GM23338 (cell line): ENCODE data around the gene VEPH1. TPM values are rescaled to one million over a fixed set of nuclear protein-coding genes. Genes with fewer than 3 reads are reported as not detected.

Experiments used
- ATAC-seq: fragments of 200-7000 bp; cut with Tn5 transposase; 3 replicates; pipeline ENCODE4 v1.9.1; 2020
- DNase-seq: peaks from one replicate; pipeline ENCODE4 v3.0.0-alpha.2; 2015; ENCODE audit warnings: low spot score
- H2AFZ ChIP-seq: fragments of 200-600 bp; sonication (generic); 2 replicates; pipeline ENCODE4 v1.8.0; 2016; ENCODE audit warnings: antibody characterized with exemption, mild to moderate bottlenecking, moderate library complexity
- H3F3A ChIP-seq: fragments of 200-600 bp; sonication (generic); replicated peaks from 2 replicates; pipeline ENCODE4 v1.8.0; 2017; ENCODE audit warnings: antibody characterized with exemption, mixed run types, low read depth
- H3K27ac ChIP-seq: fragments of 200-600 bp; sonication (generic); 2 replicates; pipeline ENCODE4 v1.6.1; 2016; ENCODE audit warnings: low read depth
- H3K27me3 ChIP-seq: fragments of 200-600 bp; sonication (generic); 2 replicates; pipeline ENCODE4 v1.8.0; 2016; ENCODE audit warnings: mild to moderate bottlenecking, mixed run types, moderate library complexity; ENCODE audit not compliant: insufficient read depth
- H3K36me3 ChIP-seq: fragments of 200-600 bp; sonication (generic); 2 replicates; pipeline ENCODE4 v1.8.0; 2016; ENCODE audit warnings: mild to moderate bottlenecking; ENCODE audit not compliant: insufficient read depth
- H3K4me1 ChIP-seq: fragments of 200-600 bp; sonication (generic); 2 replicates; pipeline ENCODE4 v1.8.0; 2016; ENCODE audit warnings: mild to moderate bottlenecking, moderate library complexity; ENCODE audit not compliant: insufficient read depth
- H3K4me2 ChIP-seq: fragments of 200-600 bp; sonication (generic); 2 replicates; pipeline ENCODE4 v1.7.1; 2017; ENCODE audit warnings: mixed run types
- H3K4me3 ChIP-seq: fragments of 200-600 bp; sonication (generic); 2 replicates; pipeline ENCODE4 v1.6.1; 2016; ENCODE audit warnings: mixed run types
- H3K79me2 ChIP-seq: fragments of 200-600 bp; sonication (generic); replicated peaks from 2 replicates; pipeline ENCODE4 v1.8.0; 2017; ENCODE audit warnings: mild to moderate bottlenecking; ENCODE audit not compliant: insufficient read depth
- H3K9me2 ChIP-seq: fragments of 200-600 bp; sonication (generic); 2 replicates; pipeline ENCODE4 v1.8.0; 2017; ENCODE audit not compliant: insufficient read depth
- H4K20me1 ChIP-seq: fragments of 200-600 bp; sonication (generic); replicated peaks from 2 replicates; pipeline ENCODE4 v1.8.0; 2017; ENCODE audit warnings: mild to moderate bottlenecking; ENCODE audit not compliant: insufficient read depth
- H3K27ac Mint-ChIP-seq: 2 replicates; pipeline ENCODE4 v1.8.0; 2020; ENCODE audit warnings: inconsistent platforms, mild to moderate bottlenecking, moderate library complexity, mixed read lengths
- H3K27me3 Mint-ChIP-seq: 3 replicates; pipeline ENCODE4 v1.8.0; 2022; ENCODE audit warnings: low read depth, mild to moderate bottlenecking, moderate library complexity, mixed read lengths, inconsistent platforms; ENCODE audit not compliant: insufficient read depth, poor library complexity
- H3K36me3 Mint-ChIP-seq: 3 replicates; pipeline ENCODE4 v1.8.0; 2021; ENCODE audit warnings: low read depth, mild to moderate bottlenecking, inconsistent platforms, moderate library complexity, mixed read lengths
- H3K4me1 Mint-ChIP-seq: 3 replicates; pipeline ENCODE4 v1.8.0; 2020; ENCODE audit warnings: mild to moderate bottlenecking, inconsistent platforms, mixed read lengths
- H3K4me3 Mint-ChIP-seq: 3 replicates; pipeline ENCODE4 v1.8.0; 2021; ENCODE audit warnings: moderate library complexity, mild to moderate bottlenecking, inconsistent platforms, mixed read lengths
- H3K9me3 Mint-ChIP-seq: 3 replicates; pipeline ENCODE4 v1.8.0; 2020; ENCODE audit warnings: moderate library complexity, mild to moderate bottlenecking, inconsistent platforms, mixed read lengths
- CREB1 ChIP-seq: fragments of 250-450 bp; sonication (Bioruptor Pico); IDR thresholded peaks from 2 replicates; pipeline ENCODE4 v1.5.0; 2020; ENCODE audit warnings: low read depth, mild to moderate bottlenecking, moderate library complexity
- CTCF ChIP-seq, 2 experiments: fragments of 200-600 bp in 1 of 2; sonication (generic) in 1 of 2; conservative IDR thresholded peaks; 2 replicates each; pipeline versions ENCODE4 v1.5.1 to v1.6.1; 2016 to 2017; ENCODE audit warnings: antibody characterized with exemption in 2 of 2, low read depth in 2 of 2, mild to moderate bottlenecking in 2 of 2, moderate library complexity in 1 of 2
- JUNB ChIP-seq: IDR thresholded peaks from one replicate; pipeline ENCODE4 v1.6.1; 2016; ENCODE audit warnings: antibody characterized with exemption; ENCODE audit not compliant: unreplicated experiment
- REST ChIP-seq: IDR thresholded peaks from one replicate; pipeline ENCODE4 v1.6.1; 2018; ENCODE audit warnings: antibody characterized with exemption; ENCODE audit not compliant: unreplicated experiment
- ZNF331 ChIP-seq: fragments of 250-450 bp; sonication (Bioruptor Pico); IDR thresholded peaks from 2 replicates; pipeline ENCODE4 v1.5.0; 2020; ENCODE audit warnings: low read depth, mild to moderate bottlenecking, moderate library complexity
- polyA plus RNA-seq: library from polyadenylated mRNA; unstranded; fragments of >200 nt; fragmentation: Nextera tagmentation; extraction: Ambion mirVana; gene quantifications from 2 replicates; pipeline ENCODE4 v1.2.1, GENCODE V29; 2016
- total RNA-seq: library from RNA; depleted of rRNA; stranded (reverse); fragments of >200 nt; shearing (Covaris generic); gene quantifications from 2 replicates; pipeline ENCODE4 v1.2.3, GENCODE V29; 2014

Gene VEPH1
- total and polyA plus RNA-seq, 2 experiments from 2014 or later: 15.4 to 33.8 TPM

- H3K9me3 Mint-ChIP-seq: peaks cover 8% of the 10 kb centered on the region; the same call in 2 of the 3 replicates
- Histone ChIP-seq H3K27ac (no peak overlapping the region), H3K4me2 (no peak overlapping the region), H3K9me2 (no peaks in the 10 kb centered on the region), H3K4me3 (no peak overlapping the region), H3F3A (no peaks in the 10 kb centered on the region), H3K4me1 (no peaks in the 10 kb centered on the region), H3K79me2 (no peaks in the 10 kb centered on the region), H2AFZ (no peak overlapping the region), H4K20me1 (no peaks in the 10 kb centered on the region), H3K36me3 (no peaks in the 10 kb centered on the region), H3K27me3 (no peaks in the 10 kb centered on the region)
- peaks cover 6% of the 10 kb centered on the region for H3K27me3 Mint-ChIP-seq
- peak; percentile 69 for ATAC-seq
- H3K36me3 Mint-ChIP-seq: peaks cover 17% of the 10 kb centered on the region
- DNase-seq: no peak
- no peak for TF ChIP-seq CREB1 (CRISPR knock-in tag)
- H3K27ac Mint-ChIP-seq: peak overlapping the region; percentile 40; the same call in 1 of the 2 replicates
- H3K4me1 Mint-ChIP-seq: peaks cover 18% of the 10 kb centered on the region
- H3K4me3 Mint-ChIP-seq: no peak overlapping the region
Observed at GRCh38 chr3:157479464-157480243, 23.6 kb downstream of the VEPH1 start.

- Histone ChIP-seq H2AFZ (no peak overlapping the region), H3K79me2 (no peaks in the 10 kb centered on the region), H3K27ac (no peak overlapping the region), H3K9me2 (no peaks in the 10 kb centered on the region), H3K4me1 (no peaks in the 10 kb centered on the region), H3K36me3 (no peaks in the 10 kb centered on the region), H3F3A (no peaks in the 10 kb centered on the region), H3K27me3 (no peaks in the 10 kb centered on the region), H4K20me1 (0 out of 2 replicates have a peak, but pooled peaks cover 3% of the 10 kb centered on the region), H3K4me2 (no peak overlapping the region), H3K4me3 (no peak overlapping the region)
- Mint-ChIP-seq H3K4me1 (peaks cover 18% of the 10 kb centered on the region), H3K27me3 (peaks cover 4% of the 10 kb centered on the region), H3K9me3 (peaks cover 4% of the 10 kb centered on the region; the same call in 2 of the 3 replicates), H3K27ac (no peak overlapping the region), H3K36me3 (peaks cover 9% of the 10 kb centered on the region), H3K4me3 (no peak overlapping the region)
- DNase-seq (no peak), ATAC-seq (no peak)
- TF ChIP-seq REST: no peak
Observed at GRCh38 chr3:157477441-157477840, 25.8 kb downstream of the VEPH1 start.

- H3K9me3 Mint-ChIP-seq: no peaks in the 10 kb centered on the region
- peaks cover 16% of the 10 kb centered on the region for H3K4me1 Mint-ChIP-seq
- H3K4me3 Mint-ChIP-seq: no peak overlapping the region
- Histone ChIP-seq H3K27me3 (no peaks in the 10 kb centered on the region), H3K27ac (no peak overlapping the region), H4K20me1 (0 out of 2 replicates have a peak, but pooled peaks cover 3% of the 10 kb centered on the region), H3F3A (no peaks in the 10 kb centered on the region), H3K4me2 (no peak overlapping the region), H3K4me3 (no peak overlapping the region), H3K9me2 (no peaks in the 10 kb centered on the region), H2AFZ (no peak overlapping the region), H3K79me2 (no peaks in the 10 kb centered on the region), H3K36me3 (no peaks in the 10 kb centered on the region), H3K4me1 (no peaks in the 10 kb centered on the region)
- H3K27me3 Mint-ChIP-seq: peaks cover 2% of the 10 kb centered on the region
- ATAC-seq (no peak), DNase-seq (no peak)
- H3K27ac Mint-ChIP-seq: peak overlapping the region; percentile 52; the same call in 1 of the 2 replicates
- no peaks in the 10 kb centered on the region for H3K36me3 Mint-ChIP-seq
- TF ChIP-seq ZNF331 (no peak), CTCF (conservative IDR thresholded peaks at IDR 0.05; ENCODE audit: low read depth in 2 of 2) (no peak), JUNB (no peak)
Observed at GRCh38 chr3:157475921-157476414, 27.2 kb downstream of the VEPH1 start.
